NCI-H1417 treated with DMSO at 0.1 percent for 48 hours (cell line): ENCODE measurements around the gene ERVFRD-1.
"Not testable (repeated sequence)": the region's sequence is repeated elsewhere in the genome, so short reads cannot be mapped to it uniquely, and the experiment has no call there.

Experiments used
- DNase-seq: peaks from one replicate; lab custom pipeline; 2025; lab: John Stamatoyannopoulos, UW

ERVFRD-1 gene

GRCh38 chr6:11128608-11129007 lies 17.1 kb upstream of the ERVFRD-1 start:
- no peak for DNase-seq

- DNase-seq, result no peak
Observed at GRCh38 chr6:11126876-11127275, 15.4 kb upstream of the ERVFRD-1 start.

GRCh38 chr6:11123978-11124377 lies 12.5 kb upstream of the ERVFRD-1 start:
- DNase-seq, result no peak

GRCh38 chr6:11122380-11122779 lies 10.9 kb upstream of the ERVFRD-1 start:
- no peak for DNase-seq

- DNase-seq, result no peak
Observed at GRCh38 chr6:11121851-11122250, 10.3 kb upstream of the ERVFRD-1 start.

- DNase-seq, result no peak
Observed at GRCh38 chr6:11120271-11121005, 8.9 kb upstream of the ERVFRD-1 start.

- not testable (repeated sequence) for DNase-seq
Observed at GRCh38 chr6:11115808-11116536, 4.4 kb upstream of the ERVFRD-1 start.

GRCh38 chr6:11113038-11113437 lies 1.5 kb upstream of the ERVFRD-1 start:
- no peak for DNase-seq

GRCh38 chr6:11111769-11112437 lies 378 bp upstream of the ERVFRD-1 start:
- no peak for DNase-seq

GRCh38 chr6:11108726-11109125 lies 2.8 kb downstream of the ERVFRD-1 start:
- DNase-seq, result no peak

- DNase-seq, result no peak
Observed at GRCh38 chr6:11103065-11103464, 8.5 kb downstream of the ERVFRD-1 start.

GRCh38 chr6:11101417-11101816 lies 10.1 kb downstream of the ERVFRD-1 start:
- no peak for DNase-seq

GRCh38 chr6:11098004-11098403 lies 13.5 kb downstream of the ERVFRD-1 start:
- no peak for DNase-seq

- no peak for DNase-seq
Observed at GRCh38 chr6:11097476-11097875, 14.0 kb downstream of the ERVFRD-1 start.

GRCh38 chr6:11096109-11096508 lies 15.4 kb downstream of the ERVFRD-1 start:
- no peak for DNase-seq

GRCh38 chr6:11094941-11095340 lies 16.6 kb downstream of the ERVFRD-1 start:
- DNase-seq, result no peak

- DNase-seq, result no peak
Observed at GRCh38 chr6:11094411-11094851, 17.1 kb downstream of the ERVFRD-1 start.

GRCh38 chr6:11093626-11094410 lies 17.7 kb downstream of the ERVFRD-1 start, which contains the start of gene SMIM13:
Gene SMIM13 (plus strand): TSS chr6:11093834. CDS start chr6:11094314, 480 bp downstream.
- DNase-seq, result peak; percentile 73

- DNase-seq, result peak; percentile 59
Observed at GRCh38 chr6:11093376-11093625, 18.2 kb downstream of the ERVFRD-1 start.

- no peak for DNase-seq
Observed at GRCh38 chr6:11092668-11093375, 18.7 kb downstream of the ERVFRD-1 start.

GRCh38 chr6:11091141-11091540 lies 20.4 kb downstream of the ERVFRD-1 start:
- DNase-seq, result not testable (repeated sequence)

- no peak for DNase-seq
Observed at GRCh38 chr6:11089695-11090094, 21.8 kb downstream of the ERVFRD-1 start.
